IMR-90 (cell line): ENCODE data around the gene TRPM3. TPM values are rescaled to one million over a fixed set of nuclear protein-coding genes. Genes with fewer than 3 reads are reported as not detected.

Experiments
- ATAC-seq: fragments of 200-7000 bp; cut with Tn5 transposase; 2 replicates; pipeline ENCODE4 v1.9.1; 2020; ENCODE audit warnings: low read depth, mild to moderate bottlenecking, moderate library complexity
- BruUV-seq: library from RNA; stranded (reverse); fragments of 400-500 nt; replicated peaks from 2 replicates; lab custom pipeline; 2021; lab: Mats Ljungman, UMichigan
- CTCF ChIA-PET: fragments of 300-600 bp; formaldehyde crosslinking; extraction: SDS; loops from one replicate; lab custom pipeline; 2021; ENCODE audit warnings: antibody characterized with exemption; lab: Yijun Ruan, JAX
- POLR2A ChIA-PET: fragments of 300-600 bp; sonication (Branson Sonifier 250); formaldehyde crosslinking; loops from one replicate; lab custom pipeline; 2022; ENCODE audit warnings: antibody characterized with exemption; ENCODE audit not compliant: unreplicated experiment; lab: Charles Lee
- DNase-seq: peaks from one replicate; pipeline ENCODE4 v3.0.0; 2013
- H2AFZ ChIP-seq: replicated peaks from 2 replicates; pipeline ENCODE3; 2013; ENCODE audit warnings: low read length, mild to moderate bottlenecking; ENCODE audit not compliant: poor library complexity
- H2AK5ac ChIP-seq: 2 replicates; pipeline ENCODE4 v1.6.1; 2013; ENCODE audit warnings: low read depth, low read length, inconsistent platforms
- H2AK9ac ChIP-seq: replicated peaks from 2 replicates; pipeline ENCODE3; 2013; ENCODE audit warnings: mild to moderate bottlenecking, low read depth, low read length, moderate library complexity; ENCODE audit not compliant: poor library complexity
- H2BK120ac ChIP-seq: 2 replicates; pipeline ENCODE4 v1.6.1; 2013; ENCODE audit warnings: low read depth, low read length, inconsistent platforms
- H2BK15ac ChIP-seq: 3 replicates; pipeline ENCODE4 v1.6.1; 2013; ENCODE audit warnings: low read depth, low read length, inconsistent platforms
- H2BK20ac ChIP-seq: 2 replicates; pipeline ENCODE4 v1.6.1; 2013; ENCODE audit warnings: low read depth, mild to moderate bottlenecking, inconsistent platforms, low read length, moderate library complexity
- H2BK5ac ChIP-seq: 2 replicates; pipeline ENCODE4 v1.6.1; 2013; ENCODE audit warnings: mild to moderate bottlenecking, low read depth, low read length, inconsistent platforms; ENCODE audit not compliant: poor library complexity, severe bottlenecking
- H3K14ac ChIP-seq: replicated peaks from 2 replicates; pipeline ENCODE4 v1.6.1; 2013; ENCODE audit warnings: low read depth, low read length, inconsistent platforms
- H3K18ac ChIP-seq: 2 replicates; pipeline ENCODE4 v1.6.1; 2013; ENCODE audit warnings: low read depth, low read length, control low read depth
- H3K23ac ChIP-seq: 2 replicates; pipeline ENCODE4 v1.6.1; 2013; ENCODE audit warnings: low read depth, low read length, inconsistent platforms
- H3K27ac ChIP-seq: 2 replicates; pipeline ENCODE4 v1.5.1; 2013; ENCODE audit warnings: mild to moderate bottlenecking, control low read depth, low read length; ENCODE audit not compliant: insufficient read depth
- H3K27me3 ChIP-seq: 2 replicates; pipeline ENCODE4 v1.6.1; 2013; ENCODE audit warnings: low read length; ENCODE audit not compliant: control insufficient read depth, insufficient read depth
- H3K36me3 ChIP-seq: 2 replicates; pipeline ENCODE4 v1.6.1; 2013; ENCODE audit warnings: low read length, mixed read lengths; ENCODE audit not compliant: control insufficient read depth, insufficient read depth
- H3K4ac ChIP-seq: 2 replicates; pipeline ENCODE4 v1.6.1; 2013; ENCODE audit warnings: low read depth, low read length, inconsistent platforms
- H3K4me1 ChIP-seq: 2 replicates; pipeline ENCODE4 v1.6.1; 2013; ENCODE audit warnings: low read length, mixed read lengths; ENCODE audit not compliant: control insufficient read depth, insufficient read depth
- H3K4me2 ChIP-seq: 2 replicates; pipeline ENCODE4 v1.6.1; 2013; ENCODE audit warnings: low read depth, mild to moderate bottlenecking, control low read depth, low read length, moderate library complexity
- H3K4me3 ChIP-seq: 2 replicates; pipeline ENCODE4 v1.5.1; 2013; ENCODE audit warnings: low read depth, mild to moderate bottlenecking, control low read depth, low read length, moderate library complexity; ENCODE audit not compliant: insufficient read depth
- H3K56ac ChIP-seq: 2 replicates; pipeline ENCODE4 v1.6.1; 2013; ENCODE audit warnings: low read length, inconsistent platforms; ENCODE audit not compliant: insufficient read depth; ENCODE audit errors: extremely low read depth
- H3K79me1 ChIP-seq, 2 experiments: 2 replicates each; pipeline ENCODE4 v1.6.1; 2013; ENCODE audit warnings: low read length in 2 of 2, inconsistent platforms in 1 of 2, low read depth in 1 of 2
- H3K9ac ChIP-seq: 2 replicates; pipeline ENCODE4 v1.6.1; 2013; ENCODE audit warnings: low read depth, low read length, control low read depth
- H3K9me1 ChIP-seq: 2 replicates; pipeline ENCODE4 v1.6.1; 2013; ENCODE audit warnings: low read length, inconsistent platforms; ENCODE audit not compliant: insufficient read depth
- H3K9me3 ChIP-seq: 2 replicates; pipeline ENCODE4 v1.6.1; 2013; ENCODE audit warnings: low read length; ENCODE audit not compliant: control insufficient read depth, insufficient read depth
- H4K20me1 ChIP-seq: 2 replicates; pipeline ENCODE4 v1.6.1; 2013; ENCODE audit warnings: low read length, inconsistent platforms; ENCODE audit not compliant: insufficient read depth
- H4K5ac ChIP-seq: 2 replicates; pipeline ENCODE4 v1.6.1; 2013; ENCODE audit warnings: mild to moderate bottlenecking, low read depth, low read length, control low read depth
- H4K8ac ChIP-seq, 2 experiments: 2 replicates each; pipeline ENCODE4 v1.6.1; 2013; ENCODE audit warnings: low read depth in 2 of 2, low read length in 2 of 2, control low read depth in 1 of 2, inconsistent platforms in 1 of 2
- H4K91ac ChIP-seq: 2 replicates; pipeline ENCODE4 v1.6.1; 2013; ENCODE audit warnings: low read depth, low read length, inconsistent platforms; ENCODE audit not compliant: insufficient read depth
- BHLHE40 ChIP-seq: fragments of 150-350 bp; IDR thresholded peaks from 2 replicates; pipeline ENCODE4 v1.6.1; 2016; ENCODE audit warnings: mild to moderate bottlenecking, low read depth, low read length
- CEBPB ChIP-seq: IDR thresholded peaks from 2 replicates; pipeline ENCODE4 v1.6.1; 2012; ENCODE audit warnings: low read depth, low read length, improper control_type of control experiment
- CHD1 ChIP-seq: IDR thresholded peaks from 2 replicates; pipeline ENCODE4 v1.6.1; 2012; ENCODE audit warnings: low read depth, low read length, improper control_type of control experiment
- CTCF ChIP-seq: conservative IDR thresholded peaks from 2 replicates; pipeline ENCODE4 v1.5.1; 2012; ENCODE audit warnings: mild to moderate bottlenecking, low read depth, low read length, improper control_type of control experiment
- ELK1 ChIP-seq: fragments of 150-350 bp; IDR thresholded peaks from 2 replicates; pipeline ENCODE4 v1.6.1; 2016; ENCODE audit warnings: low read depth, mild to moderate bottlenecking, low read length, moderate library complexity, borderline replicate concordance
- FOS ChIP-seq: fragments of 150-350 bp; IDR thresholded peaks from 2 replicates; pipeline ENCODE4 v1.6.1; 2016; ENCODE audit warnings: low read depth, low read length
- MAFK ChIP-seq: IDR thresholded peaks from 2 replicates; pipeline ENCODE4 v1.6.1; 2012; ENCODE audit warnings: low read depth, low read length, improper control_type of control experiment
- MAZ ChIP-seq: IDR thresholded peaks from 2 replicates; pipeline ENCODE4 v1.6.1; 2012; ENCODE audit warnings: low read depth, mild to moderate bottlenecking, low read length, improper control_type of control experiment, moderate library complexity, borderline replicate concordance
- MXI1 ChIP-seq: IDR thresholded peaks from 2 replicates; pipeline ENCODE4 v1.6.1; 2012; ENCODE audit warnings: low read depth, mild to moderate bottlenecking, low read length, moderate library complexity, borderline replicate concordance
- NFE2L2 ChIP-seq: fragments of 150-350 bp; IDR thresholded peaks from 2 replicates; pipeline ENCODE4 v1.6.1; 2016; ENCODE audit warnings: low read depth, mild to moderate bottlenecking, low read length
- POLR2A ChIP-seq: IDR thresholded peaks from 2 replicates; pipeline ENCODE4 v1.6.1; 2012; ENCODE audit warnings: mild to moderate bottlenecking, low read depth, low read length
- RAD21 ChIP-seq: IDR thresholded peaks from 2 replicates; pipeline ENCODE4 v1.6.1; 2012; ENCODE audit warnings: low read length, improper control_type of control experiment
- RCOR1 ChIP-seq: IDR thresholded peaks from 2 replicates; pipeline ENCODE4 v1.6.1; 2012; ENCODE audit warnings: mild to moderate bottlenecking, low read length, improper control_type of control experiment; ENCODE audit not compliant: insufficient replicate concordance
- RFX5 ChIP-seq: IDR thresholded peaks from 2 replicates; pipeline ENCODE4 v1.8.0; 2012; ENCODE audit warnings: low read depth, mild to moderate bottlenecking, low read length, moderate library complexity
- SMC3 ChIP-seq: fragments of 150-350 bp; IDR thresholded peaks from 2 replicates; pipeline ENCODE4 v1.6.1; 2016; ENCODE audit warnings: low read depth, mild to moderate bottlenecking, antibody characterized with exemption, low read length, moderate library complexity
- USF2 ChIP-seq: fragments of 150-350 bp; IDR thresholded peaks from 2 replicates; pipeline ENCODE4 v1.6.1; 2017; ENCODE audit warnings: mild to moderate bottlenecking, antibody characterized with exemption, low read length, low read depth
- WGBS, 2 experiments: methylation state at CpG; one replicate each; pipeline versions ENCODE4 v1.1.5 to v1.1.7; 2013; ENCODE audit warnings: missing lambda C conversion rate in 2 of 2; ENCODE audit not compliant: insufficient read length in 1 of 2; ENCODE audit errors: extremely low coverage in 2 of 2; 5-methylcytosine and 5-hydroxymethylcytosine counted together
- dilution Hi-C: fragments of 300-500 bp; cut with HindIII; formaldehyde crosslinking; loops from one replicate; pipeline ENCODE4 v1.14.3; 2018; ENCODE audit warnings: low sequenced_read_pairs; ENCODE audit not compliant: unreplicated experiment
- in situ Hi-C: fragments of 300-500 bp; cut with MboI; formaldehyde crosslinking; loops from 3 replicates; pipeline ENCODE4 v1.14.3; 2019; ENCODE audit warnings: low sequenced_read_pairs, inconsistent platforms, mixed read lengths
- intact Hi-C: fragments of 100-400 bp; cut with micrococcal nuclease; formaldehyde crosslinking; loops from 2 replicates; pipeline ENCODE4 v1.10.0; 2022
- polyA plus RNA-seq, 3 experiments: library from polyadenylated mRNA; depleted of rRNA; stranded (reverse); fragments of >200 nt; gene quantifications; 2 replicates each; pipeline ENCODE4 v1.2.3, GENCODE V29; 2012; ENCODE audit warnings: low replicate concordance in 1 of 3
- total RNA-seq: library from RNA; depleted of rRNA; stranded (reverse); fragments of >200 nt; gene quantifications from 2 replicates; pipeline ENCODE4 v1.2.3, GENCODE V29; 2012

Gene TRPM3
- total and polyA plus RNA-seq, 2 of the 4 experiments (the other 2 are of a cell fraction): not detected

GRCh38 chr9:71005456-71005855 is 116.0 kb downstream of the TRPM3 start:
- Histone ChIP-seq H3K4me3 (no peak overlapping the region), H4K91ac (no peak overlapping the region), H3K36me3 (no peaks in the 10 kb centered on the region), H3K27ac (no peak overlapping the region), H2BK120ac (no peak overlapping the region), H4K5ac (no peak overlapping the region), H3K56ac (no peak overlapping the region), H4K8ac (no peak overlapping the region), H3K9me1 (no peaks in the 10 kb centered on the region), H2BK20ac (no peak overlapping the region), H2AK5ac (no peak overlapping the region), H3K23ac (no peak overlapping the region), H3K4me1 (no peaks in the 10 kb centered on the region), H3K18ac (no peak overlapping the region), H2BK5ac (no peak overlapping the region), H3K4me2 (no peak overlapping the region), H2AFZ (no peak overlapping the region), H3K9ac (no peak overlapping the region), H3K14ac (no peak overlapping the region), H3K79me1 (no peaks in the 10 kb centered on the region), H2AK9ac (no peak overlapping the region), H4K20me1 (no peaks in the 10 kb centered on the region), H3K9me3 (peaks cover 5% of the 10 kb centered on the region; the same call in 1 of the 2 replicates), H2BK15ac (no peak overlapping the region), H3K27me3 (no peaks in the 10 kb centered on the region), H3K4ac (no peak overlapping the region)
- no TSS peak for BruUV-seq
- in situ Hi-C loops: loop anchor here (25.0 kb wide), 1 partner anchor 93 kb away; no protein-coding TSS in a partner anchor
- intact Hi-C loops: no loop called here
- TF ChIP-seq POLR2A (no peak), FOS (no peak), ELK1 (no peak), MAFK (no peak), CTCF (no peak), RAD21 (no peak), NFE2L2 (no peak), CEBPB (no peak), SMC3 (no peak), MXI1 (no peak), RCOR1 (no peak), BHLHE40 (no peak), CHD1 (no peak), MAZ (no peak), USF2 (no peak), RFX5 (no peak)
- ChIA-PET CTCF (no interaction called here), POLR2A (no interaction called here)
- DNase-seq (no peak), ATAC-seq (no peak)
- dilution Hi-C loops: no loop called here
- no CpG with 5 or more reads among the region's 2 CpGs for WGBS, 2 experiments
